ENCODE data around the gene PALB2. TPM values are rescaled to one million over a fixed set of nuclear protein-coding genes. Genes with fewer than 3 reads are reported as not detected.

Gene PALB2
- total and polyA plus RNA-seq, 9 of the 15 experiments (the other 6 are each of a cell fraction or from before 2014, with no cell fraction given): 7.0 to 25.8 (median 15.2) TPM

- TF ChIP-seq ESRRA (IDR thresholded peaks at IDR 0.05; ENCODE audit: borderline replicate concordance, low read depth) (peak; percentile 67), ZNF324 (CRISPR knock-in tag; IDR thresholded peaks at IDR 0.05) (peak; percentile 91), ZBTB43 (CRISPR knock-in tag; IDR thresholded peaks at IDR 0.05) (no peak), FUS (optimal IDR thresholded peaks at IDR 0.05; ENCODE audit: low read depth, low read length) (no peak), BRD9 (IDR thresholded peaks at IDR 0.05; ENCODE audit: low read depth, partially characterized antibody) (peak; percentile 75), NELFE (IDR thresholded peaks at IDR 0.05; ENCODE audit: insufficient read depth, insufficient read length) (no peak), BACH1 (tag; IDR thresholded peaks at IDR 0.05) (peak; percentile 100), STAT5B (CRISPR knock-in tag; IDR thresholded peaks at IDR 0.05) (peak; percentile 97), GABPA (tag; conservative IDR thresholded peaks at IDR 0.05; ENCODE audit: low read depth) (peak; percentile 81), DIDO1 (tag; IDR thresholded peaks at IDR 0.05; ENCODE audit: low read depth) (peak; percentile 100), ZNF133 (CRISPR knock-in tag; IDR thresholded peaks at IDR 0.05) (peak; percentile 92; the same call in 1 of the 2 replicates), EP300 (IDR thresholded peaks at IDR 0.05; ENCODE audit: low read length) (peak; percentile 49; the same call in 1 of the 2 replicates), ILK (tag; IDR thresholded peaks at IDR 0.05; ENCODE audit: borderline replicate concordance, low read depth) (peak; percentile 97), NFIC (IDR thresholded peaks at IDR 0.05) (peak; percentile 98), EP400 (IDR thresholded peaks at IDR 0.05) (peak; percentile 77), ETS2 (tag; IDR thresholded peaks at IDR 0.05; ENCODE audit: borderline replicate concordance, poor library complexity, severe bottlenecking) (peak; percentile 95), ZKSCAN1 (IDR thresholded peaks at IDR 0.05; ENCODE audit: low read depth, low read length) (no peak), E2F5 (CRISPR knock-in tag; IDR thresholded peaks at IDR 0.05) (no peak), CBX3 (IDR thresholded peaks at IDR 0.05; ENCODE audit: borderline replicate concordance in 1 of 2, low read length in 2 of 2) (peak in 1 of 2 experiments; percentile 85; a peak in 1 of 3 replicates)
- TF ChIP-seq, protein P1, sequence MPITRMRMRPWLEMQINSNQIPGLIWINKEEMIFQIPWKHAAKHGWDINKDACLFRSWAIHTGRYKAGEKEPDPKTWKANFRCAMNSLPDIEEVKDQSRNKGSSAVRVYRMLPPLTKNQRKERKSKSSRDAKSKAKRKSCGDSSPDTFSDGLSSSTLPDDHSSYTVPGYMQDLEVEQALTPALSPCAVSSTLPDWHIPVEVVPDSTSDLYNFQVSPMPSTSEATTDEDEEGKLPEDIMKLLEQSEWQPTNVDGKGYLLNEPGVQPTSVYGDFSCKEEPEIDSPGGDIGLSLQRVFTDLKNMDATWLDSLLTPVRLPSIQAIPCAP (CRISPR knock-in tag; IDR thresholded peaks at IDR 0.05; ENCODE audit: borderline replicate concordance): no peak
- TF ChIP-seq, protein P2, sequence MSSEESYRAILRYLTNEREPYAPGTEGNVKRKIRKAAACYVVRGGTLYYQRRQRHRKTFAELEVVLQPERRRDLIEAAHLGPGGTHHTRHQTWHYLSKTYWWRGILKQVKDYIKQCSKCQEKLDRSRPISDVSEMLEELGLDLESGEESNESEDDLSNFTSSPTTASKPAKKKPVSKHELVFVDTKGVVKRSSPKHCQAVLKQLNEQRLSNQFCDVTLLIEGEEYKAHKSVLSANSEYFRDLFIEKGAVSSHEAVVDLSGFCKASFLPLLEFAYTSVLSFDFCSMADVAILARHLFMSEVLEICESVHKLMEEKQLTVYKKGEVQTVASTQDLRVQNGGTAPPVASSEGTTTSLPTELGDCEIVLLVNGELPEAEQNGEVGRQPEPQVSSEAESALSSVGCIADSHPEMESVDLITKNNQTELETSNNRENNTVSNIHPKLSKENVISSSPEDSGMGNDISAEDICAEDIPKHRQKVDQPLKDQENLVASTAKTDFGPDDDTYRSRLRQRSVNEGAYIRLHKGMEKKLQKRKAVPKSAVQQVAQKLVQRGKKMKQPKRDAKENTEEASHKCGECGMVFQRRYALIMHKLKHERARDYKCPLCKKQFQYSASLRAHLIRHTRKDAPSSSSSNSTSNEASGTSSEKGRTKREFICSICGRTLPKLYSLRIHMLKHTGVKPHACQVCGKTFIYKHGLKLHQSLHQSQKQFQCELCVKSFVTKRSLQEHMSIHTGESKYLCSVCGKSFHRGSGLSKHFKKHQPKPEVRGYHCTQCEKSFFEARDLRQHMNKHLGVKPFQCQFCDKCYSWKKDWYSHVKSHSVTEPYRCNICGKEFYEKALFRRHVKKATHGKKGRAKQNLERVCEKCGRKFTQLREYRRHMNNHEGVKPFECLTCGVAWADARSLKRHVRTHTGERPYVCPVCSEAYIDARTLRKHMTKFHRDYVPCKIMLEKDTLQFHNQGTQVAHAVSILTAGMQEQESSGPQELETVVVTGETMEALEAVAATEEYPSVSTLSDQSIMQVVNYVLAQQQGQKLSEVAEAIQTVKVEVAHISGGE (CRISPR knock-in tag; IDR thresholded peaks at IDR 0.05): peak in 2 of 3 experiments; percentile 22 to 94; a peak in 2 of 6 replicates
Measured at GRCh38 chr16:23597003-23597756, 43.9 kb downstream of the PALB2 start (continued).

All from K562 (cell line).